Neural cell (in vitro differentiated cells): Measurements from ENCODE around the gene KRTAP5-2.
"Not testable (repeated sequence)": the region's sequence is repeated elsewhere in the genome, so short reads cannot be mapped to it uniquely, and the experiment has no call there.

ENCODE experiments used
- EP300 ChIP-seq: fragments of 450-650 bp; conservative IDR thresholded peaks from 2 replicates; pipeline ENCODE4 v1.6.1; 2014; ENCODE audit warnings: antibody characterized with exemption, mild to moderate bottlenecking, moderate library complexity; ENCODE audit not compliant: poor library complexity, severe bottlenecking
- EZH2 ChIP-seq: fragments of 200-600, 300-800 bp; shearing (Covaris generic), sonication (generic); IDR thresholded peaks from 2 replicates; pipeline ENCODE4 v1.6.1; 2014; ENCODE audit warnings: antibody characterized with exemption, low read length, borderline replicate concordance, mild to moderate bottlenecking; ENCODE audit not compliant: insufficient read depth, poor library complexity, severe bottlenecking
- POLR2AphosphoS5 ChIP-seq: IDR thresholded peaks from 2 replicates; pipeline ENCODE4 v1.6.1; 2012
- RAD21 ChIP-seq: fragments of 450-650 bp; conservative IDR thresholded peaks from 2 replicates; pipeline ENCODE4 v1.6.1; 2014; ENCODE audit warnings: antibody characterized with exemption, mild to moderate bottlenecking, moderate library complexity
- SMC3 ChIP-seq: fragments of 450-650 bp; conservative IDR thresholded peaks from 2 replicates; pipeline ENCODE4 v1.6.1; 2014; ENCODE audit warnings: antibody characterized with exemption, mild to moderate bottlenecking, moderate library complexity; ENCODE audit not compliant: poor library complexity
- TAF1 ChIP-seq: IDR thresholded peaks from 2 replicates; pipeline ENCODE4 v1.6.1; 2012; ENCODE audit warnings: low read depth
- TF ChIP-seq, protein P1 (sequence below): fragments of 450-650 bp; IDR thresholded peaks from 2 replicates; pipeline ENCODE4 v1.5.1; 2014; ENCODE audit warnings: antibody characterized with exemption, mild to moderate bottlenecking, moderate library complexity; ENCODE audit not compliant: poor library complexity, severe bottlenecking
- TF ChIP-seq, protein P2 (sequence below): IDR thresholded peaks from 2 replicates; pipeline ENCODE4 v1.6.1; 2012; ENCODE audit warnings: borderline replicate concordance

DNA sequence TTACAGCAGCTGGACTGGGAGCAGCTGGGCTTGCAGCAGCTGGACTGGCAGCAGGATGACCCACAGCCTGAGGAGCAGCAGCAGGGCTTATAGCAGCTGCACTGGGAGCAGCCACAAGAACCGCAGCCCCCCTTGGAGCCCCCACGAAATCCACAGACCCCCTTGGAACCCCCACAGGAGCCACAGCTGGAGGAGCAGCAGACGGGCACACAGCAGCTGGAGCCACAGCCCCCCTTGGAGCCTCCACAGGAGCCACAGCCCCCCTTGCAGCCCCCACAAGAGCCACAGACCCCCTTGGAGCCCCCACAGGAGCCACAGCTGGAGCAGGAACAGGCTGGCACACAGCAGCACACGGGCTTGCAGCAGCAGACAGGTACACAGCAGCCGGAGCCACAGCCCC, 9.8 kb upstream of the KRTAP5-2 start:
- TF ChIP-seq, protein P1, sequence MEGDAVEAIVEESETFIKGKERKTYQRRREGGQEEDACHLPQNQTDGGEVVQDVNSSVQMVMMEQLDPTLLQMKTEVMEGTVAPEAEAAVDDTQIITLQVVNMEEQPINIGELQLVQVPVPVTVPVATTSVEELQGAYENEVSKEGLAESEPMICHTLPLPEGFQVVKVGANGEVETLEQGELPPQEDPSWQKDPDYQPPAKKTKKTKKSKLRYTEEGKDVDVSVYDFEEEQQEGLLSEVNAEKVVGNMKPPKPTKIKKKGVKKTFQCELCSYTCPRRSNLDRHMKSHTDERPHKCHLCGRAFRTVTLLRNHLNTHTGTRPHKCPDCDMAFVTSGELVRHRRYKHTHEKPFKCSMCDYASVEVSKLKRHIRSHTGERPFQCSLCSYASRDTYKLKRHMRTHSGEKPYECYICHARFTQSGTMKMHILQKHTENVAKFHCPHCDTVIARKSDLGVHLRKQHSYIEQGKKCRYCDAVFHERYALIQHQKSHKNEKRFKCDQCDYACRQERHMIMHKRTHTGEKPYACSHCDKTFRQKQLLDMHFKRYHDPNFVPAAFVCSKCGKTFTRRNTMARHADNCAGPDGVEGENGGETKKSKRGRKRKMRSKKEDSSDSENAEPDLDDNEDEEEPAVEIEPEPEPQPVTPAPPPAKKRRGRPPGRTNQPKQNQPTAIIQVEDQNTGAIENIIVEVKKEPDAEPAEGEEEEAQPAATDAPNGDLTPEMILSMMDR = not testable (repeated sequence)
- TF ChIP-seq, protein P2, sequence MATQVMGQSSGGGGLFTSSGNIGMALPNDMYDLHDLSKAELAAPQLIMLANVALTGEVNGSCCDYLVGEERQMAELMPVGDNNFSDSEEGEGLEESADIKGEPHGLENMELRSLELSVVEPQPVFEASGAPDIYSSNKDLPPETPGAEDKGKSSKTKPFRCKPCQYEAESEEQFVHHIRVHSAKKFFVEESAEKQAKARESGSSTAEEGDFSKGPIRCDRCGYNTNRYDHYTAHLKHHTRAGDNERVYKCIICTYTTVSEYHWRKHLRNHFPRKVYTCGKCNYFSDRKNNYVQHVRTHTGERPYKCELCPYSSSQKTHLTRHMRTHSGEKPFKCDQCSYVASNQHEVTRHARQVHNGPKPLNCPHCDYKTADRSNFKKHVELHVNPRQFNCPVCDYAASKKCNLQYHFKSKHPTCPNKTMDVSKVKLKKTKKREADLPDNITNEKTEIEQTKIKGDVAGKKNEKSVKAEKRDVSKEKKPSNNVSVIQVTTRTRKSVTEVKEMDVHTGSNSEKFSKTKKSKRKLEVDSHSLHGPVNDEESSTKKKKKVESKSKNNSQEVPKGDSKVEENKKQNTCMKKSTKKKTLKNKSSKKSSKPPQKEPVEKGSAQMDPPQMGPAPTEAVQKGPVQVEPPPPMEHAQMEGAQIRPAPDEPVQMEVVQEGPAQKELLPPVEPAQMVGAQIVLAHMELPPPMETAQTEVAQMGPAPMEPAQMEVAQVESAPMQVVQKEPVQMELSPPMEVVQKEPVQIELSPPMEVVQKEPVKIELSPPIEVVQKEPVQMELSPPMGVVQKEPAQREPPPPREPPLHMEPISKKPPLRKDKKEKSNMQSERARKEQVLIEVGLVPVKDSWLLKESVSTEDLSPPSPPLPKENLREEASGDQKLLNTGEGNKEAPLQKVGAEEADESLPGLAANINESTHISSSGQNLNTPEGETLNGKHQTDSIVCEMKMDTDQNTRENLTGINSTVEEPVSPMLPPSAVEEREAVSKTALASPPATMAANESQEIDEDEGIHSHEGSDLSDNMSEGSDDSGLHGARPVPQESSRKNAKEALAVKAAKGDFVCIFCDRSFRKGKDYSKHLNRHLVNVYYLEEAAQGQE = not testable (repeated sequence)
- TF ChIP-seq SMC3, EZH2, EP300, TAF1, POLR2AphosphoS5, RAD21: not testable (repeated sequence)
